IPS-20b (cell line): ENCODE data around the gene AK1.

Source experiments
- H3K27ac ChIP-seq: one replicate; pipeline ENCODE4 v1.5.1; 2013; ENCODE audit warnings: low read length
- H3K27me3 ChIP-seq: 2 replicates; pipeline ENCODE4 v1.6.1; 2013; ENCODE audit warnings: mild to moderate bottlenecking, low read length, inconsistent platforms; ENCODE audit not compliant: insufficient read depth
- H3K36me3 ChIP-seq: 2 replicates; pipeline ENCODE4 v1.6.1; 2013; ENCODE audit warnings: low read depth, mild to moderate bottlenecking, inconsistent platforms, low read length, moderate library complexity; ENCODE audit not compliant: insufficient read depth
- H3K4me1 ChIP-seq: 2 replicates; pipeline ENCODE4 v1.6.1; 2013; ENCODE audit warnings: mild to moderate bottlenecking, control low read depth, inconsistent platforms, low read length, moderate library complexity; ENCODE audit not compliant: insufficient read depth
- H3K4me3 ChIP-seq: 2 replicates; pipeline ENCODE4 v1.5.1; 2013; ENCODE audit warnings: mild to moderate bottlenecking, low read length, inconsistent platforms
- H3K9ac ChIP-seq: 2 replicates; pipeline ENCODE4 v1.6.1; 2013; ENCODE audit warnings: low read depth, mild to moderate bottlenecking, inconsistent platforms, low read length, moderate library complexity
- H3K9me3 ChIP-seq: 2 replicates; pipeline ENCODE4 v1.6.1; 2013; ENCODE audit warnings: mild to moderate bottlenecking, low read depth, low read length, inconsistent platforms; ENCODE audit not compliant: insufficient read depth

The AK1 gene

GRCh38 chr9:127878652-127879390 is 1.3 kb upstream of the AK1 start:
- Histone ChIP-seq H3K4me3 (no peak overlapping the region), H3K36me3 (no peaks in the 10 kb centered on the region), H3K4me1 (no peaks in the 10 kb centered on the region), H3K27ac (no peak overlapping the region), H3K9me3 (no peaks in the 10 kb centered on the region), H3K9ac (no peak overlapping the region), H3K27me3 (peaks cover 12% of the 10 kb centered on the region; the same call in 1 of the 2 replicates)

GRCh38 chr9:127878001-127878651 is 651 bp upstream of the AK1 start:
- Histone ChIP-seq H3K27ac (no peak overlapping the region), H3K4me1 (no peaks in the 10 kb centered on the region), H3K4me3 (peak overlapping the region; percentile 74), H3K9me3 (no peaks in the 10 kb centered on the region), H3K27me3 (peaks cover 12% of the 10 kb centered on the region; the same call in 1 of the 2 replicates), H3K9ac (peak overlapping the region; percentile 63; the same call in 1 of the 2 replicates), H3K36me3 (no peaks in the 10 kb centered on the region)

- H3K4me3 ChIP-seq, result peak overlapping the region; percentile 74
These were observed 512 bp downstream of the AK1 start for GRCh38 chr9:127876764-127877562.

GRCh38 chr9:127876026-127876763 is 1.3 kb downstream of the AK1 start:
- no peaks in the 10 kb centered on the region for H3K4me1 ChIP-seq
- H3K27me3 ChIP-seq, result peaks cover 12% of the 10 kb centered on the region; the same call in 1 of the 2 replicates
- H3K4me3 ChIP-seq, result no peak overlapping the region
- no peak overlapping the region for H3K27ac ChIP-seq
- no peaks in the 10 kb centered on the region for H3K9me3 ChIP-seq
- H3K36me3 ChIP-seq, result no peaks in the 10 kb centered on the region
- no peak overlapping the region for H3K9ac ChIP-seq

More at GRCh38 chr9:127876764-127877562, 512 bp downstream of the AK1 start:
- Histone ChIP-seq H3K27ac (no peak overlapping the region), H3K9ac (peak overlapping the region; percentile 56; the same call in 1 of the 2 replicates), H3K9me3 (no peaks in the 10 kb centered on the region), H3K27me3 (peaks cover 12% of the 10 kb centered on the region; the same call in 1 of the 2 replicates), H3K4me1 (no peaks in the 10 kb centered on the region), H3K36me3 (no peaks in the 10 kb centered on the region)

- H3K27me3 ChIP-seq, result peaks cover 12% of the 10 kb centered on the region; the same call in 1 of the 2 replicates
- no peaks in the 10 kb centered on the region for H3K4me1 ChIP-seq
- H3K4me3 ChIP-seq, result no peak overlapping the region
- no peak overlapping the region for H3K27ac ChIP-seq
- no peaks in the 10 kb centered on the region for H3K36me3 ChIP-seq
- H3K9me3 ChIP-seq, result no peaks in the 10 kb centered on the region
- no peak overlapping the region for H3K9ac ChIP-seq
These were observed 2.0 kb downstream of the AK1 start for GRCh38 chr9:127875306-127875966.

GRCh38 chr9:127874301-127875221 is 2.9 kb downstream of the AK1 start:
- Histone ChIP-seq H3K27ac (no peak overlapping the region), H3K27me3 (peaks cover 12% of the 10 kb centered on the region; the same call in 1 of the 2 replicates), H3K9me3 (no peaks in the 10 kb centered on the region), H3K4me1 (no peaks in the 10 kb centered on the region), H3K36me3 (no peaks in the 10 kb centered on the region), H3K4me3 (no peak overlapping the region), H3K9ac (no peak overlapping the region)

GRCh38 chr9:127873886-127874285 is 3.6 kb downstream of the AK1 start:
- H3K9me3 ChIP-seq, result no peaks in the 10 kb centered on the region
- H3K27me3 ChIP-seq, result peaks cover 12% of the 10 kb centered on the region; the same call in 1 of the 2 replicates
- H3K4me3 ChIP-seq, result no peak overlapping the region
- no peaks in the 10 kb centered on the region for H3K4me1 ChIP-seq
- no peak overlapping the region for H3K9ac ChIP-seq
- H3K36me3 ChIP-seq, result no peaks in the 10 kb centered on the region
- H3K27ac ChIP-seq, result no peak overlapping the region

- no peak overlapping the region for H3K9ac ChIP-seq
- no peaks in the 10 kb centered on the region for H3K4me1 ChIP-seq
- H3K9me3 ChIP-seq, result no peaks in the 10 kb centered on the region
These were observed 4.2 kb downstream of the AK1 start for GRCh38 chr9:127873223-127873691.

GRCh38 chr9:127872369-127873222 is 4.9 kb downstream of the AK1 start:
- no peaks in the 10 kb centered on the region for H3K4me1 ChIP-seq
- no peaks in the 10 kb centered on the region for H3K36me3 ChIP-seq
- H3K27me3 ChIP-seq, result no peaks in the 10 kb centered on the region; the same call in 1 of the 2 replicates
- no peaks in the 10 kb centered on the region for H3K9me3 ChIP-seq
- H3K4me3 ChIP-seq, result no peak overlapping the region
- no peak overlapping the region for H3K9ac ChIP-seq
- no peak overlapping the region for H3K27ac ChIP-seq

More at GRCh38 chr9:127873223-127873691, 4.2 kb downstream of the AK1 start:
- H3K27me3 ChIP-seq, result peaks cover 6% of the 10 kb centered on the region; the same call in 1 of the 2 replicates
- H3K36me3 ChIP-seq, result no peaks in the 10 kb centered on the region
- no peak overlapping the region for H3K4me3 ChIP-seq
- H3K27ac ChIP-seq, result no peak overlapping the region
